Mucosa of stomach (tissue), 1 donor: ENCODE measurements around the gene LIPM.

Source experiments
- H3K27me3 ChIP-seq: one replicate; pipeline ENCODE4 v1.7.0; 2013; ENCODE audit warnings: mild to moderate bottlenecking, low read length; ENCODE audit not compliant: control insufficient read depth, insufficient read depth
- H3K36me3 ChIP-seq: one replicate; pipeline ENCODE4 v1.7.0; 2013; ENCODE audit warnings: low read length; ENCODE audit not compliant: control insufficient read depth, insufficient read depth
- H3K4me1 ChIP-seq: one replicate; pipeline ENCODE4 v1.7.0; 2013; ENCODE audit warnings: mild to moderate bottlenecking, low read length; ENCODE audit not compliant: control insufficient read depth, insufficient read depth
- H3K4me3 ChIP-seq: one replicate; pipeline ENCODE4 v1.7.0; 2013; ENCODE audit warnings: low read length
- H3K9ac ChIP-seq: one replicate; pipeline ENCODE4 v1.7.0; 2013; ENCODE audit warnings: mild to moderate bottlenecking, low read length, moderate library complexity
- H3K9me3 ChIP-seq: one replicate; pipeline ENCODE4 v1.7.0; 2013; ENCODE audit warnings: mild to moderate bottlenecking, low read length, moderate library complexity; ENCODE audit not compliant: control insufficient read depth
- donor health status: Pancreatic carcinoma.

LIPM gene

GRCh38 chr10:88805361-88805760, 2.8 kb downstream of the LIPM start:
- Histone ChIP-seq H3K9me3 (no peaks in the 10 kb centered on the region), H3K27me3 (no peaks in the 10 kb centered on the region), H3K36me3 (no peaks in the 10 kb centered on the region), H3K9ac (no peak overlapping the region), H3K4me1 (no peaks in the 10 kb centered on the region), H3K4me3 (no peak overlapping the region)

- no peak overlapping the region for H3K4me3 ChIP-seq
- H3K36me3 ChIP-seq: no peaks in the 10 kb centered on the region
- no peaks in the 10 kb centered on the region for H3K27me3 ChIP-seq
- no peak overlapping the region for H3K9ac ChIP-seq
- no peaks in the 10 kb centered on the region for H3K9me3 ChIP-seq
- no peaks in the 10 kb centered on the region for H3K4me1 ChIP-seq
Measured at GRCh38 chr10:88805924-88806323, 3.4 kb downstream of the LIPM start.

GRCh38 chr10:88809621-88810020, 7.1 kb downstream of the LIPM start:
- no peaks in the 10 kb centered on the region for H3K9me3 ChIP-seq
- H3K4me3 ChIP-seq: no peak overlapping the region
- peaks cover 4% of the 10 kb centered on the region for H3K27me3 ChIP-seq
- H3K4me1 ChIP-seq: no peaks in the 10 kb centered on the region
- H3K9ac ChIP-seq: no peak overlapping the region
- H3K36me3 ChIP-seq: no peaks in the 10 kb centered on the region

GRCh38 chr10:88810196-88810961, 7.8 kb downstream of the LIPM start:
- Histone ChIP-seq H3K36me3 (no peaks in the 10 kb centered on the region), H3K4me3 (no peak overlapping the region), H3K27me3 (peaks cover 4% of the 10 kb centered on the region), H3K4me1 (no peaks in the 10 kb centered on the region), H3K9me3 (no peaks in the 10 kb centered on the region), H3K9ac (no peak overlapping the region)

- no peak overlapping the region for H3K4me3 ChIP-seq
- H3K36me3 ChIP-seq: no peaks in the 10 kb centered on the region
- no peaks in the 10 kb centered on the region for H3K4me1 ChIP-seq
- H3K9ac ChIP-seq: no peak overlapping the region
- H3K9me3 ChIP-seq: no peaks in the 10 kb centered on the region
- peaks cover 11% of the 10 kb centered on the region for H3K27me3 ChIP-seq
Measured at GRCh38 chr10:88813200-88813599, 10.7 kb downstream of the LIPM start.

- no peaks in the 10 kb centered on the region for H3K4me1 ChIP-seq
- no peaks in the 10 kb centered on the region for H3K9me3 ChIP-seq
- no peak overlapping the region for H3K9ac ChIP-seq
- H3K36me3 ChIP-seq: no peaks in the 10 kb centered on the region
- no peak overlapping the region for H3K4me3 ChIP-seq
- H3K27me3 ChIP-seq: peaks cover 7% of the 10 kb centered on the region
Measured at GRCh38 chr10:88819290-88819689, 16.8 kb downstream of the LIPM start.

- Histone ChIP-seq H3K9me3 (no peaks in the 10 kb centered on the region), H3K4me1 (no peaks in the 10 kb centered on the region), H3K27me3 (peaks cover 2% of the 10 kb centered on the region), H3K4me3 (no peak overlapping the region), H3K9ac (no peak overlapping the region), H3K36me3 (no peaks in the 10 kb centered on the region)
Measured at GRCh38 chr10:88820748-88821401, 18.3 kb downstream of the LIPM start.

GRCh38 chr10:88826388-88826787, 23.9 kb downstream of the LIPM start:
- Histone ChIP-seq H3K9ac (no peak overlapping the region), H3K4me3 (no peak overlapping the region)

GRCh38 chr10:88827671-88828070, 25.1 kb downstream of the LIPM start:
- Histone ChIP-seq H3K4me3 (no peak overlapping the region), H3K4me1 (no peaks in the 10 kb centered on the region), H3K27me3 (no peaks in the 10 kb centered on the region), H3K36me3 (no peaks in the 10 kb centered on the region), H3K9ac (no peak overlapping the region), H3K9me3 (no peaks in the 10 kb centered on the region)

More at GRCh38 chr10:88826388-88826787, 23.9 kb downstream of the LIPM start:
- no peaks in the 10 kb centered on the region for H3K9me3 ChIP-seq
- no peaks in the 10 kb centered on the region for H3K4me1 ChIP-seq
- no peaks in the 10 kb centered on the region for H3K27me3 ChIP-seq
- H3K36me3 ChIP-seq: no peaks in the 10 kb centered on the region

- Histone ChIP-seq H3K9me3 (no peaks in the 10 kb centered on the region), H3K36me3 (no peaks in the 10 kb centered on the region), H3K4me1 (no peaks in the 10 kb centered on the region), H3K9ac (no peak overlapping the region), H3K4me3 (no peak overlapping the region), H3K27me3 (no peaks in the 10 kb centered on the region)
Measured at GRCh38 chr10:88828310-88828709, 25.8 kb downstream of the LIPM start.

GRCh38 chr10:88830643-88831268, 28.2 kb downstream of the LIPM start:
- H3K9me3 ChIP-seq: no peaks in the 10 kb centered on the region
- no peak overlapping the region for H3K9ac ChIP-seq
- no peak overlapping the region for H3K4me3 ChIP-seq
- no peaks in the 10 kb centered on the region for H3K27me3 ChIP-seq
- no peaks in the 10 kb centered on the region for H3K36me3 ChIP-seq
- H3K4me1 ChIP-seq: peaks cover 2% of the 10 kb centered on the region

- Histone ChIP-seq H3K36me3 (no peaks in the 10 kb centered on the region), H3K4me1 (peaks cover 8% of the 10 kb centered on the region), H3K27me3 (no peaks in the 10 kb centered on the region), H3K4me3 (no peak overlapping the region), H3K9ac (no peak overlapping the region), H3K9me3 (no peaks in the 10 kb centered on the region)
Measured at GRCh38 chr10:88831709-88832108, 29.2 kb downstream of the LIPM start.
